NCI-H2107 (cell line): ENCODE data around the gene CEP164.

Experiments
- DNase-seq: peaks from one replicate; lab custom pipeline; 2025; lab: John Stamatoyannopoulos, UW

The CEP164 gene

GRCh38 chr11:117327567-117328374, at the start of gene CEP164:
Gene CEP164 (plus strand): TSS chr11:117327854. CDS start chr11:117338587, 10,733 bp downstream.
- peak; percentile 89 for DNase-seq

- no peak for DNase-seq
Measured at GRCh38 chr11:117278347-117278746, 49.3 kb upstream of the CEP164 start.

GRCh38 chr11:117279711-117280376, 47.8 kb upstream of the CEP164 start:
- DNase-seq, result no peak

GRCh38 chr11:117281159-117281558, 46.5 kb upstream of the CEP164 start:
- DNase-seq, result no peak

GRCh38 chr11:117281869-117282268, 45.8 kb upstream of the CEP164 start:
- DNase-seq, result no peak

GRCh38 chr11:117282956-117283355, 44.7 kb upstream of the CEP164 start:
- DNase-seq, result no peak

- DNase-seq, result no peak
Measured at GRCh38 chr11:117284053-117284452, 43.6 kb upstream of the CEP164 start.

GRCh38 chr11:117286588-117286987, 41.1 kb upstream of the CEP164 start:
- DNase-seq, result no peak

GRCh38 chr11:117287668-117288067, 40.0 kb upstream of the CEP164 start:
- DNase-seq, result no peak

GRCh38 chr11:117289795-117290194, 37.9 kb upstream of the CEP164 start:
- DNase-seq, result no peak

GRCh38 chr11:117290809-117291396, 36.8 kb upstream of the CEP164 start, which contains the start of gene BACE1-AS:
Gene BACE1-AS (plus strand): TSS chr11:117291346.
- no peak for DNase-seq

- no peak for DNase-seq
Measured at GRCh38 chr11:117292616-117293015, 35.0 kb upstream of the CEP164 start.

- DNase-seq, result no peak
Measured at GRCh38 chr11:117295438-117296137, 32.1 kb upstream of the CEP164 start.

- DNase-seq, result no peak
Measured at GRCh38 chr11:117296881-117297280, 30.8 kb upstream of the CEP164 start.

GRCh38 chr11:117298195-117298594, 29.5 kb upstream of the CEP164 start:
- no peak for DNase-seq

GRCh38 chr11:117299351-117300282, 28.0 kb upstream of the CEP164 start:
- DNase-seq, result no peak

GRCh38 chr11:117300283-117300663, 27.4 kb upstream of the CEP164 start:
- DNase-seq, result no peak

GRCh38 chr11:117300773-117301172, 26.9 kb upstream of the CEP164 start:
- no peak for DNase-seq

GRCh38 chr11:117302228-117302627, 25.4 kb upstream of the CEP164 start:
- no peak for DNase-seq

GRCh38 chr11:117303101-117303500, 24.6 kb upstream of the CEP164 start:
- DNase-seq, result no peak

GRCh38 chr11:117303646-117304315, 23.9 kb upstream of the CEP164 start:
- DNase-seq, result no peak
